Duodenal mucosa (tissue), 2 donors: ENCODE results near the gene TUT4.

Experiments
- H3K27ac ChIP-seq: one replicate; pipeline ENCODE4 v1.7.0; 2013; ENCODE audit warnings: low read depth, low read length
- H3K27me3 ChIP-seq, 2 donors: one replicate each; pipeline ENCODE4 v1.7.0; 2013; ENCODE audit warnings: low read length in 2 of 2, control low read depth in 1 of 2; ENCODE audit not compliant: insufficient read depth in 2 of 2, control insufficient read depth in 1 of 2
- H3K36me3 ChIP-seq, 2 donors: one replicate each; pipeline ENCODE4 v1.7.0; 2013; ENCODE audit warnings: low read length in 2 of 2, control low read depth in 1 of 2; ENCODE audit not compliant: insufficient read depth in 2 of 2, control insufficient read depth in 1 of 2
- H3K4me1 ChIP-seq, 2 donors: one replicate each; pipeline ENCODE4 v1.7.0; 2013; ENCODE audit warnings: low read length in 2 of 2, control low read depth in 1 of 2; ENCODE audit not compliant: insufficient read depth in 2 of 2, control insufficient read depth in 1 of 2
- H3K4me3 ChIP-seq, 2 donors: one replicate each; pipeline ENCODE4 v1.7.0; 2013; ENCODE audit warnings: low read length in 2 of 2, low read depth in 1 of 2
- H3K9ac ChIP-seq, 2 donors: one replicate each; pipeline ENCODE4 v1.7.0; 2013; ENCODE audit warnings: low read length in 2 of 2, low read depth in 1 of 2
- H3K9me3 ChIP-seq, 2 donors: one replicate each; pipeline ENCODE4 v1.7.0; 2013; ENCODE audit warnings: low read length in 2 of 2, control low read depth in 1 of 2; ENCODE audit not compliant: control insufficient read depth in 1 of 2

TUT4 gene

GRCh38 chr1:52534928-52535764, 17.7 kb downstream of the TUT4 start:
- no peak overlapping the region for H3K9ac ChIP-seq
- H3K27me3 ChIP-seq, result no peaks in the 10 kb centered on the region
- H3K9me3 ChIP-seq, result no peaks in the 10 kb centered on the region
- no peaks in the 10 kb centered on the region for H3K36me3 ChIP-seq
- H3K4me3 ChIP-seq, result no peak overlapping the region
- no peak overlapping the region for H3K27ac ChIP-seq
- no peaks in the 10 kb centered on the region for H3K4me1 ChIP-seq

- Histone ChIP-seq H3K9ac (no peak overlapping the region), H3K27ac (no peak overlapping the region), H3K36me3 (no peaks in the 10 kb centered on the region), H3K4me1 (no peaks in the 10 kb centered on the region), H3K4me3 (no peak overlapping the region), H3K27me3 (no peaks in the 10 kb centered on the region), H3K9me3 (no peaks in the 10 kb centered on the region)
These were observed 19.2 kb downstream of the TUT4 start for GRCh38 chr1:52533713-52534112.

DNA sequence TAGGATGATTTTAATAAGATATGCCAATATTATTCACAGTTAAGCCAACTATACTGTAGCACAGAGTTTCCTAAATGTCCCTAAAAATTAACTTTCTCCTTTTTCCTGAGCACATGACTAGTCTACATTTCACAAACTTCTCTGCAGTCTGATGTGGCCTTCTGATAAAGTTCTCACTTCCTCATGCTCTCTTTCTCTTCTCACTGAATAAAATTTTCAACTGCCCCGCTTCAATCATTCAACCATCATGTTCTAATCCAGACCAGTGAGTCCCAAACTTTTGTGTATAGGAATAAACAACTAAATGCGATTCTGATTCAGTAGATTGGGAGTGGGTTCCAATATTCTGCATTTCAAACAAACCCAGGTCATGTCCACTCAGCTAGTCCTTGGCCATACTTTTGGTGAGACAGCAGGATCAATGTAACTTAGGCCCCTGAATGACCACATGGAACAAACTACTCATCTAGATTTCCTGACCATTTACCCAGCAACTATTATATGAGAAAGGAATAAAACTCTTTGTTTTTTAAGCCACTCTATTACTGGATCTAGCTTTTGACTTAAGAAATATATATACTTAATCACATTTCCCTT, 20.1 kb downstream of the TUT4 start:
- Histone ChIP-seq H3K36me3 (no peaks in the 10 kb centered on the region), H3K4me1 (no peaks in the 10 kb centered on the region)

GRCh38 chr1:52532247-52532646, 20.6 kb downstream of the TUT4 start:
- Histone ChIP-seq H3K36me3 (no peaks in the 10 kb centered on the region), H3K4me1 (no peaks in the 10 kb centered on the region), H3K27me3 (no peaks in the 10 kb centered on the region), H3K9ac (no peak overlapping the region), H3K4me3 (no peak overlapping the region), H3K9me3 (no peaks in the 10 kb centered on the region), H3K27ac (no peak overlapping the region)

More for the DNA sequence above, 20.1 kb downstream of the TUT4 start:
- H3K9me3 ChIP-seq, result no peaks in the 10 kb centered on the region
- no peak overlapping the region for H3K9ac ChIP-seq
- no peaks in the 10 kb centered on the region for H3K27me3 ChIP-seq
- no peak overlapping the region for H3K27ac ChIP-seq
- H3K4me3 ChIP-seq, result no peak overlapping the region

DNA sequence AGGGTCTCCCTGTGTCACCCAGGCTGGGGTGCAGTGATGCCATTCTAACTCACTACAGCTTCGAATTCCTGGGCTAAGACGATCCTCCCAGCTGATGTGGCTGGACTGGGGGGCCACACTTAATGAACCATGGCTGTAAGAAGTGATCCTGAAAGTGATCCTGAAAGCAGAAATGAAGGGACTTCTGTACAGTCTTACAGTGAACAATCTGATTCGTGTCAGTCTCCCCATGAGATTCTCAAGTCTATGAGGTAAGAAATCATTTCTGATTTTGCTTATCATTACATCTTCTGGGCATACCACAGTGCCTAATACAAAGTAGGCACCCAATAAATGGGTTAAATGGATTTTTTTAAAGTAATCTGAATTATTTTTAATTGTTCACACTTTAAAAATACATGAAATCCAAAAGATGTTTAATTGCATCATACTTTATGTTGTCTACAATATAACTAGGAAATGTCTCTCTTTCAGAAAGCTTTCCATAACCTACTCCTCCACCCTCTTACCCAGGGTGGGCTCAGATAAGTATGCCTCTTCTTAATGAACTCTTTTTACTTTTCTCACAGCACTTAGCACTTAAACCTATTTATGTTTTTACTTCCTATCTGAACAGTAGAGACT, 21.5 kb downstream of the TUT4 start:
- Histone ChIP-seq H3K36me3 (no peaks in the 10 kb centered on the region), H3K4me1 (no peaks in the 10 kb centered on the region)

DNA sequence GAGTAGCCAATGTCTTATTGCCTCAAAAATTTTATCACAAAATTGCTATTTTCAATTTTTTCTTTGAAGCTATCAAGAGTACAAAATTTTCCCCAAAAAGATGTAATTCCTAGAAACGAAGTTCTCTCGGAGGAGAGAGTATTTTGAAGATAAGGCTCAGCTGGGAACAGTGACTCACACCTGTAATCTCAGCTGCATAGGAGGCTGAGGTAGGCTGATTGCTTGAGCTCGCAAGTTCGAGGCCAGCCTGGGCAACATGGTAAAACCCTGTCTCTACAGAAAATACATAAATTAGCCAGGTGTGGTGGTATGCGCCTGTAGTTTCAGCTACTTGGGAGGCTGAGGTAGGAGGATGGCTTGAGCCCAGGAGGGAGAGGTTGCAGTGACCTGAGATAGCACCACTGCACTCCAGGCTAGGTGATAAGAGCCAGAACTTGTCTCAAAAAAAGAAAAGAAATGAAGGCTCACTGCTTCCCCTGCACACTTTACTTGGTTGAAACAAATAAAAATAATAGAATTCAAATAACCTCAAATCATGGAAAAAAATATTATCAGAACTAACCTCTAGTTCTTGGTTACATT, 22.2 kb downstream of the TUT4 start:
- Histone ChIP-seq H3K4me3 (no peak overlapping the region), H3K9me3 (no peaks in the 10 kb centered on the region), H3K9ac (no peak overlapping the region), H3K4me1 (no peaks in the 10 kb centered on the region), H3K36me3 (peaks cover under 1 to 2% of the 10 kb centered on the region in 2 donors), H3K27me3 (no peaks in the 10 kb centered on the region), H3K27ac (no peak overlapping the region)

More for the DNA sequence above, 21.5 kb downstream of the TUT4 start:
- Histone ChIP-seq H3K9ac (no peak overlapping the region), H3K27ac (no peak overlapping the region), H3K9me3 (no peaks in the 10 kb centered on the region), H3K27me3 (no peaks in the 10 kb centered on the region), H3K4me3 (no peak overlapping the region)

- peaks cover 7 to 12% of the 10 kb centered on the region in 2 donors for H3K36me3 ChIP-seq
- H3K27ac ChIP-seq, result no peak overlapping the region
- no peaks in the 10 kb centered on the region for H3K9me3 ChIP-seq
- no peaks in the 10 kb centered on the region for H3K4me1 ChIP-seq
- no peaks in the 10 kb centered on the region for H3K27me3 ChIP-seq
- H3K4me3 ChIP-seq, result no peak overlapping the region
- no peak overlapping the region for H3K9ac ChIP-seq
These were observed 29.5 kb downstream of the TUT4 start for GRCh38 chr1:52523376-52523775.

- H3K36me3 ChIP-seq, result peaks cover under 1 to 10% of the 10 kb centered on the region in 2 donors
- H3K9me3 ChIP-seq, result no peaks in the 10 kb centered on the region
- H3K9ac ChIP-seq, result no peak overlapping the region
- H3K27me3 ChIP-seq, result no peaks in the 10 kb centered on the region
- no peaks in the 10 kb centered on the region for H3K4me1 ChIP-seq
- H3K27ac ChIP-seq, result no peak overlapping the region
- no peak overlapping the region for H3K4me3 ChIP-seq
These were observed 32.7 kb downstream of the TUT4 start for GRCh38 chr1:52520148-52520547.

DNA sequence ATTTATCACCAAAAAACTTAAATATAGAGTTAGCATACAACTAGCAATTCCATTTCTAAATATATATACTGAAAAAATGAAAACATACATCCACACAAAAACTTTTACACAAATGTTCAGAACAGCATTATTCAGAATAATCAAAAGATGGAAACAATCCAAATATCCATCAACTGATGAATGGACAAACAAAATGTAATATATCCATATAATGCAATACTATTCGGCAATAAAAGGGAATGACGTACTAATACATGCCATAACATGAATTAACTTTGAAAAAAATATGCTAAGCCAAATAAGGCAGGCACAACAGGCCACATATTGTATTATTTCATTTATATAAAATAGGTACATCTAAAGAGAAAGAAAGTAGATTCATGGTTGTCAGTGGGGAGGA, 33.9 kb downstream of the TUT4 start:
- Histone ChIP-seq H3K36me3 (peaks cover 0 to 8% of the 10 kb centered on the region in 2 donors), H3K4me3 (no peak overlapping the region), H3K27me3 (no peaks in the 10 kb centered on the region)

More for the DNA sequence above, 33.9 kb downstream of the TUT4 start:
- Histone ChIP-seq H3K9me3 (no peaks in the 10 kb centered on the region), H3K4me1 (no peaks in the 10 kb centered on the region), H3K27ac (no peak overlapping the region), H3K9ac (no peak overlapping the region)
